K562 (cell line): ENCODE measurements around the gene CDC37. TPM values are rescaled to one million over a fixed set of nuclear protein-coding genes. Genes with fewer than 3 reads are reported as not detected.

Source experiments
- ATAC-seq: fragments of 200-7000 bp; cut with Tn5 transposase; 3 replicates; pipeline ENCODE4 v1.9.1; 2020; ENCODE audit warnings: moderate library complexity
- BruUV-seq: library from RNA; stranded (reverse); fragments of 400-500 nt; replicated peaks from 2 replicates; lab custom pipeline; 2021; lab: Mats Ljungman, UMichigan
- CTCF ChIA-PET: fragments of 300-600 bp; formaldehyde crosslinking; extraction: SDS; loops from one replicate; lab custom pipeline; 2021; ENCODE audit warnings: low intra/inter-chr PET ratio; lab: Yijun Ruan, JAX
- POLR2A ChIA-PET: fragments of 300-600, 350-650 bp; sonication (Branson Sonifier 250); formaldehyde crosslinking; extraction: SDS; loops from one replicate; lab custom pipeline; 2021; ENCODE audit warnings: antibody characterized with exemption, inconsistent platforms; lab: Yijun Ruan, JAX
- DNase-seq, 4 experiments: peaks; one replicate each; pipeline versions ENCODE4 v3.0.0 to v3.0.0-alpha.2; 2011 to 2018; ENCODE audit warnings: low spot score in 3 of 4, mixed read lengths in 3 of 4; ENCODE audit errors: extremely low read depth in 1 of 4
- FAIRE-seq: peaks from 2 replicates; lab custom pipeline; 2011; peaks lifted over from hg19 to GRCh38; lab: Jason Lieb, UNC
- H2AFZ ChIP-seq: 2 replicates; pipeline ENCODE4 v1.6.0; 2011; ENCODE audit warnings: low read depth, low read length, control low read depth, inconsistent platforms
- H3K27ac ChIP-seq: fragments of 200-600 bp; 3 replicates; pipeline ENCODE4 v1.8.0; 2011; ENCODE audit warnings: low read depth, mild to moderate bottlenecking, control low read depth, inconsistent platforms, low read length, moderate library complexity, mixed read lengths; ENCODE audit errors: extremely low read depth
- H3K27me3 ChIP-seq, 2 experiments: fragments of 300-600 bp in 1 of 2; 2 replicates in 1 of 2; 3 replicates in 1 of 2; pipeline versions ENCODE4 v1.6.0 to v1.8.0; 2011; ENCODE audit warnings: inconsistent platforms in 2 of 2, low read length in 2 of 2, mild to moderate bottlenecking in 1 of 2, mixed read lengths in 1 of 2, moderate library complexity in 1 of 2; ENCODE audit not compliant: control insufficient read depth in 2 of 2, insufficient read depth in 2 of 2
- H3K36me3 ChIP-seq: fragments of 300-600 bp; 3 replicates; pipeline ENCODE4 v1.8.0; 2011; ENCODE audit warnings: mild to moderate bottlenecking, low read length, inconsistent platforms; ENCODE audit not compliant: control insufficient read depth, insufficient read depth
- H3K4me1 ChIP-seq, 2 experiments: fragments of 200-600 bp in 1 of 2; replicated peaks in 1 of 2; 2 replicates in 1 of 2; 3 replicates in 1 of 2; pipeline versions ENCODE4 v1.5.1 to v1.8.0; 2011; ENCODE audit warnings: inconsistent platforms in 2 of 2, low read length in 2 of 2, mild to moderate bottlenecking in 1 of 2, mixed read lengths in 1 of 2, moderate library complexity in 1 of 2; ENCODE audit not compliant: control insufficient read depth in 2 of 2, insufficient read depth in 2 of 2
- H3K4me2 ChIP-seq: 2 replicates; pipeline ENCODE4 v1.6.1; 2011; ENCODE audit warnings: low read length, control low read depth, inconsistent platforms, mixed read lengths; ENCODE audit not compliant: insufficient read depth
- H3K4me3 ChIP-seq: fragments of 200-600 bp; sonication (generic), shearing (Covaris generic); 2 replicates; pipeline ENCODE4 v1.5.1; 2016; ENCODE audit warnings: control low read depth, inconsistent platforms
- H3K79me2 ChIP-seq: fragments of 200-600 bp; 3 replicates; pipeline ENCODE4 v1.8.0; 2011; ENCODE audit warnings: low read length, inconsistent platforms; ENCODE audit not compliant: control insufficient read depth, insufficient read depth
- H3K9ac ChIP-seq, 2 experiments: 2 replicates each; pipeline versions ENCODE4 v1.6.0 to v1.6.1; 2011; ENCODE audit warnings: low read depth in 2 of 2, low read length in 2 of 2, control low read depth in 1 of 2, inconsistent platforms in 1 of 2, mild to moderate bottlenecking in 1 of 2, mixed read lengths in 1 of 2; ENCODE audit not compliant: insufficient read depth in 1 of 2
- H3K9me1 ChIP-seq: one replicate; pipeline ENCODE4 v1.6.0; 2011; ENCODE audit warnings: inconsistent platforms, mild to moderate bottlenecking, low read length, moderate library complexity; ENCODE audit not compliant: control insufficient read depth, insufficient read depth
- H3K9me3 ChIP-seq: replicated peaks from 2 replicates; pipeline ENCODE4 v1.5.1; 2011; ENCODE audit warnings: low read depth, low read length, inconsistent platforms; ENCODE audit not compliant: control insufficient read depth, insufficient read depth
- H4K20me1 ChIP-seq: replicated peaks from 2 replicates; pipeline ENCODE4 v1.6.1; 2011; ENCODE audit warnings: low read length, inconsistent platforms, mixed read lengths; ENCODE audit not compliant: control insufficient read depth, insufficient read depth
- CC2D1A ChIP-seq: fragments of 450-650 bp; IDR thresholded peaks from 2 replicates; pipeline ENCODE4 v1.6.1; 2017; ENCODE audit warnings: mild to moderate bottlenecking
- CTBP1 ChIP-seq: fragments of 450-650 bp; IDR thresholded peaks from 2 replicates; pipeline ENCODE4 v1.6.1; 2016; ENCODE audit warnings: borderline replicate concordance
- E2F6 ChIP-seq, 2 experiments: IDR thresholded peaks; 2 replicates each; pipeline ENCODE4 v1.6.1; 2011; ENCODE audit warnings: borderline replicate concordance in 1 of 2, control low read depth in 1 of 2, low read depth in 1 of 2, low read length in 1 of 2, mild to moderate bottlenecking in 1 of 2, mixed read lengths in 1 of 2, moderate library complexity in 1 of 2; ENCODE audit not compliant: insufficient read depth in 1 of 2, insufficient read length in 1 of 2, poor library complexity in 1 of 2, severe bottlenecking in 1 of 2; ENCODE audit errors: extremely low read depth in 1 of 2
- ERF ChIP-seq: fragments of 450-650 bp; formaldehyde crosslinking; IDR thresholded peaks from 2 replicates; pipeline ENCODE4 v1.4.0; 2020; ENCODE audit warnings: mild to moderate bottlenecking, mixed read lengths
- HDAC8 ChIP-seq: fragments of 450-650 bp; IDR thresholded peaks from 2 replicates; pipeline ENCODE4 v1.6.1; 2016; ENCODE audit warnings: mild to moderate bottlenecking, missing genetic modification characterization, moderate library complexity, missing compliant biosample characterization
- KLF6 ChIP-seq: fragments of 250-450 bp; sonication (Bioruptor Pico); IDR thresholded peaks from 2 replicates; pipeline ENCODE4 v1.4.0; 2020; ENCODE audit warnings: mild to moderate bottlenecking, moderate library complexity, borderline replicate concordance
- MTA1 ChIP-seq: fragments of 450-650 bp; IDR thresholded peaks from 2 replicates; pipeline ENCODE4 v1.6.1; 2017; ENCODE audit warnings: borderline replicate concordance
- MTF1 ChIP-seq: fragments of 250-450 bp; sonication (Bioruptor Pico); IDR thresholded peaks from 2 replicates; pipeline ENCODE4 v1.9.0; 2021; ENCODE audit warnings: moderate library complexity, mild to moderate bottlenecking, inconsistent platforms, borderline replicate concordance
- MYNN ChIP-seq, 2 experiments: sonication (generic); formaldehyde crosslinking in 1 of 2; IDR thresholded peaks; 2 replicates each; pipeline versions ENCODE4 v1.5.0 to v1.6.1; 2016 to 2020; ENCODE audit warnings: antibody characterized with exemption in 1 of 2, missing genetic modification reagents in 1 of 2
- NKRF ChIP-seq: fragments of 450-650 bp; IDR thresholded peaks from 2 replicates; pipeline ENCODE4 v1.6.1; 2016; ENCODE audit warnings: borderline replicate concordance
- NR2C1 ChIP-seq, 2 experiments: fragments of 450-650 bp; IDR thresholded peaks; 2 replicates each; pipeline ENCODE4 v1.6.1; 2017; ENCODE audit warnings: mild to moderate bottlenecking in 2 of 2, antibody characterized with exemption in 1 of 2, inconsistent platforms in 1 of 2, missing compliant biosample characterization in 1 of 2, missing genetic modification characterization in 1 of 2
- POLR2AphosphoS5 ChIP-seq: IDR thresholded peaks from 2 replicates; pipeline ENCODE4 v1.6.1; 2011; ENCODE audit warnings: mild to moderate bottlenecking, low read depth, low read length, moderate library complexity; ENCODE audit not compliant: control insufficient read depth, insufficient read depth
- POLR2H ChIP-seq: IDR thresholded peaks from 2 replicates; pipeline ENCODE4 v1.6.1; 2016; ENCODE audit warnings: missing genetic modification characterization, low read depth, mild to moderate bottlenecking, control low read depth, missing compliant biosample characterization, moderate library complexity
- POU5F1 ChIP-seq: fragments of 150-350 bp; IDR thresholded peaks from 2 replicates; pipeline ENCODE4 v1.6.1; 2014; ENCODE audit warnings: borderline replicate concordance, low read length, low read depth, mild to moderate bottlenecking; ENCODE audit not compliant: partially characterized antibody
- RBM15 ChIP-seq: fragments of 200-400 bp; formaldehyde crosslinking; IDR thresholded peaks from 2 replicates; pipeline ENCODE4 v1.6.1; 2018; ENCODE audit warnings: mild to moderate bottlenecking, low read length, moderate library complexity; ENCODE audit not compliant: insufficient read depth
- SRF ChIP-seq, 2 experiments: fragments of 250-450, 450-650 bp in 1 of 2; sonication (Bioruptor Pico) in 1 of 2; sonication (generic) in 1 of 2; formaldehyde crosslinking; IDR thresholded peaks; 2 replicates each; pipeline versions ENCODE4 v1.5.0 to v1.5.1; 2020 to 2022; ENCODE audit warnings: mild to moderate bottlenecking in 1 of 2, missing genetic modification reagents in 1 of 2
- TSC22D4 ChIP-seq: fragments of 450-650 bp; IDR thresholded peaks from 2 replicates; pipeline ENCODE4 v1.6.1; 2016; ENCODE audit warnings: missing genetic modification characterization, missing biosample characterization, control low read depth
- ZNF143 ChIP-seq: sonication (generic); formaldehyde crosslinking; IDR thresholded peaks from 2 replicates; pipeline ENCODE4 v1.9.0; 2022; ENCODE audit warnings: mild to moderate bottlenecking, missing genetic modification reagents
- ZNF408 ChIP-seq: fragments of 250-450 bp; sonication (Bioruptor Pico); IDR thresholded peaks from 2 replicates; pipeline ENCODE4 v1.4.0; 2020; ENCODE audit warnings: low read depth, mild to moderate bottlenecking, moderate library complexity
- WGBS: fragments of 100-300 bp; shearing (Covaris generic); methylation state at CpG from one replicate; pipeline ENCODE4 v1.1.6; 2016; ENCODE audit warnings: low coverage, mixed read lengths; ENCODE audit not compliant: insufficient coverage; ENCODE audit errors: missing lambda C conversion rate; 5-methylcytosine and 5-hydroxymethylcytosine counted together
- in situ Hi-C: fragments of 300-500 bp; cut with MboI; formaldehyde crosslinking; loops from 4 replicates; pipeline ENCODE4 v1.15.0; 2018; ENCODE audit warnings: inconsistent platforms, mixed read lengths
- intact Hi-C: fragments of 100-400 bp; cut with micrococcal nuclease; formaldehyde crosslinking; loops from 2 replicates; pipeline ENCODE4 v1.14.2; 2022
- polyA plus RNA-seq, 8 experiments: library from polyadenylated mRNA; depleted of rRNA in 4 of 8; stranded (reverse) in 5 of 8; unstranded in 3 of 8; fragments of >200 nt; fragmentation: Nextera tagmentation in 2 of 8; fragmentation: Illumina TruSeq in 1 of 8; extraction: Ambion mirVana in 2 of 8; extraction: Trizol in 1 of 8; gene quantifications; 2 replicates each; pipeline versions ENCODE4 v1.2.1 to v1.2.3, GENCODE V29; 2011 to 2014; ENCODE audit warnings: inconsistent platforms in 1 of 8, missing spikeins in 1 of 8
- total RNA-seq, 7 experiments: library from RNA; depleted of rRNA in 6 of 7; stranded (reverse); fragments of >200 nt in 6 of 7; fragmentation: Illumina TruSeq in 2 of 7; extraction: Trizol in 2 of 7; gene quantifications; 2 replicates each; pipeline versions ENCODE4 v1.2.1 to v1.2.3, GENCODE V29; 2011 to 2021; ENCODE audit warnings: low replicate concordance in 1 of 7

Gene CDC37
- total and polyA plus RNA-seq, 9 of the 15 experiments (the other 6 are each of a cell fraction or from before 2014, with no cell fraction given) = 6.6 to 538 (median 227) TPM

GRCh38 chr19:10419200-10419645 is 15.9 kb upstream of the CDC37 start:
- peak; percentile 26 for ATAC-seq
- DNase-seq = peak; percentile 63 to 86 (median 69)
- peaks cover 42 to 75% of the 10 kb centered on the region in 2 experiments; a peak in 4 of 5 replicates for H3K4me1 ChIP-seq
- in situ Hi-C loops = no loop called here
- no peaks in the 10 kb centered on the region; the same call in 2 of the 3 replicates for H3K36me3 ChIP-seq
- BruUV-seq = TSS peak; percentile 79
- H3K79me2 ChIP-seq = peaks cover 66% of the 10 kb centered on the region
- H2AFZ ChIP-seq = peak overlapping the region; percentile 86
- ChIA-PET CTCF (interaction anchor here (0.5 to 2.3 kb wide), 3 partner anchors 15 to 487 kb away, joined by 4 to 8 read pairs (median 5); no protein-coding TSS in a partner anchor), POLR2A (interaction anchor here (1.3 to 1.7 kb wide), 2 partner anchors 130 to 148 kb away, joined by 4 read pairs; partner anchors contain the start of genes ICAM1 and ICAM5)
- intact Hi-C loops = loop anchor here (2.0 kb wide), 1 partner anchor 14 kb away; no protein-coding TSS in a partner anchor
- no peak for FAIRE-seq
- H3K9ac ChIP-seq = peak overlapping the region; percentile 87 to 92
- peaks cover 4% of the 10 kb centered on the region for H3K9me3 ChIP-seq
- H3K4me2 ChIP-seq = peak overlapping the region; percentile 100
- peaks cover 13% of the 10 kb centered on the region for H4K20me1 ChIP-seq
- H3K9me1 ChIP-seq = no peaks in the 10 kb centered on the region
- H3K4me3 ChIP-seq = peak overlapping the region; percentile 75
- H3K27me3 ChIP-seq = no peaks in the 10 kb centered on the region
- 1% methylated on average over 23 of the region's 40 CpGs for WGBS
- peak overlapping the region; percentile 95 for H3K27ac ChIP-seq
- no peak for TF ChIP-seq ZNF408 (CRISPR knock-in tag)
- TF ChIP-seq SRF (CRISPR knock-in tag; IDR thresholded peaks at IDR 0.05) = no peak
- no peak for TF ChIP-seq POLR2AphosphoS5
- peak in 1 of 2 experiments; percentile 64 for TF ChIP-seq E2F6 (IDR thresholded peaks at IDR 0.05; ENCODE audit: borderline replicate concordance in 1 of 2, extremely low read depth in 1 of 2, insufficient read depth in 1 of 2, insufficient read length in 1 of 2, low read depth in 1 of 2, low read length in 1 of 2, poor library complexity in 1 of 2, severe bottlenecking in 1 of 2)
- no peak for TF ChIP-seq CTBP1
- no peak for TF ChIP-seq NKRF
- TF ChIP-seq MYNN (IDR thresholded peaks at IDR 0.05) = no peak
- TF ChIP-seq MYNN (CRISPR knock-in tag; IDR thresholded peaks at IDR 0.05) = no peak
- TF ChIP-seq NR2C1 (IDR thresholded peaks at IDR 0.05) = no peak
- TF ChIP-seq NR2C1 (tag; IDR thresholded peaks at IDR 0.05) = no peak
- TF ChIP-seq KLF6 (CRISPR knock-in tag) = no peak
- no peak for TF ChIP-seq POLR2H
- peak; percentile 55; the same call in 1 of the 2 replicates for TF ChIP-seq CC2D1A
- TF ChIP-seq TSC22D4 (tag) = no peak
- no peak for TF ChIP-seq MTA1
- no peak for TF ChIP-seq MTF1 (CRISPR knock-in tag)
- no peak for TF ChIP-seq POU5F1
- TF ChIP-seq RBM15 = no peak
- no peak for TF ChIP-seq ERF (CRISPR knock-in tag)
- TF ChIP-seq HDAC8 (tag) = no peak
- TF ChIP-seq ZNF143 (CRISPR knock-in tag) = no peak
